Measurements from ENCODE around the gene UNC13B.
"Not testable (repeated sequence)": the region's sequence is repeated elsewhere in the genome, so short reads cannot be mapped to it uniquely, and the experiment has no call there.

UNC13B gene

DNA sequence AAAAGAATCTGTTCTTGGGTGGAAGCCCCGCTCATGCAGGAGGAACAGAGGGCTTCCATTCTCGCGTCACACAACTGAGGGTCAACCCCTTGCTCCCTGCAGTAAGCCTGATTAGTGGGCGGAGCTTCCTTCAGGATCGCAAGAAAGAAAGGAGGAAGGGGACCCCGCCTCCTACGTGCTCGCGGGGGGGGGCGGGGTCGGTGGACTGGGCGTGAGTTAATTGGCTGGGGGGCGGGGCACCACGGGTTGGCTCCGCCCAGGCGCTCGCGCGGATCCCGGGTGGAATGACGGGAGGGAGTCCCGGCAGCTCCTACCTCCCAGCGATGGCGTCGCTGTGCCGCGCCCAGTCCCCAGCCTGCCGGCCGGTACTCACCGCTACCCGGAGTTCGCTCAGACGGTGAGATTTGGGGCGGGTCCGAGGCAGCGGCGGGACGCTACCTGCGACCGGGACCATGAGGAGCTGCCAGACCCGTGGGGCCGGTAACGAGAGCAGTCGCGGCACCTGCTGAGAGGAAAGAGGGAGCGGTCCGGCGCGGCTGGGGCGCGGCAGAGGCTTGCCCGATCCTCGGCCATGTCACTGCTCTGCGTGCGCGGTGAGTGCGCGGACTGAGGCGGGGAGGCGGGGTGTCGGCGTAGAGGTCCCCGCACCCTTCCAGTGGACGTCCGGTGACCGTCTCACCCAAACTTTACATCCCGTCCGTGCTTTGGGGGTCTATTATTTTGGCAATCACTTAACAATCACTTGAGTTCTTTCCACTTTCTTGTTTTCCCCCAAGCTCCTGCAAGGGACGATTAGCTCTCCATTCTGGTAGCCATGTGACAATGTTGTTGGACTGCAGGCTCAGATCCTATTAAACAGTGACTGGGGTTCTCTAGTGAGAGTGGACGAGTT is at the start of gene UNC13B:
Gene UNC13B (plus strand): TSS at position 297 of the 892 bp plus-strand sequence. CDS start 275 bp downstream, at position 572.
- DNase-seq, result peak; percentile 46 to 77 (median 66)

DNA sequence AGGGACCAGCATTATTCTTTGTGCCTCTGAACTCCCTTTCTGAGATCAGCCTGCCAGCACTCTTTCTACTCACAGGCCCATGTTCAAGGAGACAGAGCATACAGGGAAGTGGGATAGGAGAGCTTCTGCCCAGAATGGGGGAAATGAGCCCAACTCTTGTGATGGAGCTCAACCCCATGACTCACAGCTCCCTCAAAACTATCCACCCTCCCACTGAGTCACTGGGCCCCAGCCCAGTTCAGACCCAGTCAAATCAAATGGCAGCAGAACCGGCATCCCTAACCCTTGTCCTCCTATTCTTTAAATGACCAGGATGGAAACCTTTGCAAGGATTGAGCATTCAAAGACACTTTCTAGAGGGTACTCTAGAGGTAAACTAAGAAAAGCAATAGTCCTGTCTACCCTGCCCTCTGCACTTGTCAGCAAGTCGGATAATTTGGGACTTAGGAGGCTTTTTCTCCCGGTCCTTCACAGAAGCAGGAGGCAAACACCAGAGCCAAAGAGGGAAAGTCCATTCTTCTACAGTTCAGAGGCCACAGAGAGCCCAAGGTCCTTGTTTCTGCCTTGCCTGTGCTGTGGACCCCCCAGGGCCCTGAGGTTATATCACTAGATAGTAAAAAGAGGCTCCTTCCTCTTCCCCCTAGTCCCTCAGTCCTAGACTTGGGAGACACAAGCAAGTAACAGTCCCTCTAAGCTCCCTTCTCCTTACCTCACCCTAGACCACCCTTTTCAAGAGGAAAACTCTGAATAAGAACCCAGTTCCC is 49.4 kb upstream of the UNC13B start:
- no peak for DNase-seq

DNA sequence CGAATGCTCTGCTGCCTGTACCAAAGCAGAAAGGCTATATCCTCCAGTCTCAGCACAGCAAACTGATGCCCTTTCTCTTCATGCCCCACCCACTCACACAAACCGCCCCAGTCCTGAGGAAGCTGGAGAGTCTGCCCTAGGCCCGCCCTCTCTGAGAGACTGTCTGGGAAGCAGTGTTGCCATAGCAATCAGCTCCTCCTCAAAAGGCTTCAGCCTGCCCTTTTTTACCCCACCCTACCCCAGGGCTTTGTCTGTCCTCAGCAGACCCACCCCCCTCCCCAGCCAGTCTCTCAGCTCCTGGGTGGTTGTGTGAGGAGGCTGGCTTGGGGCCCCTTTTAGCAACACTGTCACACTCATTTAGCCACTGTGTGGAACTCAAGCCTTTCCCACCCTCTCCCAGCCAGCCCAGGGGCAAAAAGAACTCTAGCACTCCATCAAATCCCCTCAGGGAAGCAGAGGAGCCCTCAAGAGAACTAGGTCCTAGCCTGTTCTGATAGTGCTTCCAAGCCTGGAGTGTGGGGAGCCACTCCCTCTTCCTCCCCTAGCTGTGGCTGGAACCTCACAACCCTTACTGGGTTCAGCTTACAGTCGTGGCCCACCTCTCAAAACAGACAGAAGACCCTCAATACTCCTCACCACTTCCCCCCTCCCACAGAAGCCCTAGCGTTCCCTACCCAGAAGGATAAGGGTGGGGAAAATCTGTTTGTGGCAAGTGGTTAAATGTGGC is 47.5 kb upstream of the UNC13B start:
- DNase-seq, result peak; percentile 25 to 73 (median 43)

DNA sequence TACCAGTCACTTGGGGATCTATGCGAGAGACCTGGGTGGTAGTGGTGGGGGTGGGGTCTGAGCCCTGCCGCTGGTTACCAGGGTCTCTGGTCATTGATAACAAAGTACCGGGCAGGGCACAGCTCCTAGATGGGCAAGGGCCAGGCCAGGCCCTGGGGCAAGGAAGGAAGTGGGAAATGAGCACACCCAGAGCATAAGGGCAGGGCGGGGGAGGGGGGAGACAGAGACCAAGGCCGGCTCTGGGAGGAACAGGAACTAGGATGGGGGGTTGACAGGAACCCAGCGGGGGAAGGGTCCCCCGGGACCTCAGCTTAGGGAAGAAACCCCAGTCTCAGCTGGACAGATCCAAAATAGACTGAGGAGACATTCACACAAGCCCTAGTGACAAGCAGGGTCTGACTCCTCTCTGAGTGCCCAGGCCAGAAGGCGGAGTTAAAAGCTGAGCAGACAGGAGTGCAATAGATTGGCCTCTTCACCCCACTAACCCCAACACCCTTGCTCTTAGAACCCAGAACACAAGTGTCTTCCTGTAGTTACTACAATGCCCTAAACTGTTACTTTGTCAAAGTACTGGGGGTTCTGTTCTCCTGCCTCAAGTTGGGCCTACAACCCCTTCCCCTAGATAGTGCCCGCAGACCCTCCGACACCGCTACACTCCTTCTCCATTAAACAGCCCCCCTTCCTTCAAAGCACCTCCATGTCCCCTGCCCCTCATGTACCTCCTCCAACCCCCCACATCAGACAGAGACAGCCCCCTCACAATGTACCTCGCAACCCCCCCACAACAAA is 46.8 kb upstream of the UNC13B start:
- DNase-seq, result peak in 4 of 6 experiments; percentile 7 to 29 (median 17)

DNA sequence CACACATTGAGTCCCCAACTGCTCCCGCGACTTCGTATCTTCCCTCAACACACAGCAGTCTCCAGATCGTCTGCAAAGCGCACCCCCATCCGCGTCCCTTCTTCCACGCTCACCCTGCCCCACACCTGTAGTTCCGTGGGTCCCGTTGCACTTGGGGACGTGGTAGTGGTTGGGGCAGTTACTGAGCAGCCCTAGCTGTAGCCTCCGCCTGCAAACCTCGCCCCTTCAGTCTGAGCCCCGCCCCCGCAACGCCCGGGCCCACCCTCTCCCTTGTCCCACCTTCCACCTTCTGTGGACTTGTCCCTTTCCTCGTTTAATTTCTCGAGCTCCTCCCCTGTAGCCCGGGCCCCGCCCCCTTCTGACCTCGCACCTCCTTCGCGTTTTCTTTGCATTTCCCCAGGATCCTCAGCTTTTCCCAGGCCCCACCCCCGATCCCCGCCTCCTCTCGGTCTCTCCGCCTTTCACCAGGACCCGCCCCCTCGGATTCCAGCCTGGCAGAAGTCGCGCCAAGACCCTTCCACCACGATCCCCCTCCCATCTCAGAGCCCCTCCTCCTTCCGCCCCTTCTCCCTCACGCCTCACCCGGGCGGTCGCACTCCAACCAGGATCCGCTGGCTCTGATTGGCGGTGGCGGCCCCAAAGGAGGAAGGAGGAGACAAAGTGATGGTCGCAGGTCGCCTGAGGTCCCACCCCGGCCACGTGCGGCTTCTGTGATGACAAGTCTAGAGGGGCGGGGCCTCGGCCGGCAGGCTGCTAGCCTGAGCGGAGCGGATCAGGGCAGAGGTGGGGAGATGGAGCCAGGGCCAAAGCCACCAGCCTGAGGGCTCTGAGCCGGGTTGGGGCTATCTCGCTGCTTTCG is 45.9 kb upstream of the UNC13B start, which contains the start of gene ATOSB:
Gene ATOSB (minus strand): TSS at position 183 of the 859 bp plus-strand sequence. CDS start 7,588 bp downstream, outside the sequence.
- peak; percentile 75 to 95 (median 84) for DNase-seq

DNA sequence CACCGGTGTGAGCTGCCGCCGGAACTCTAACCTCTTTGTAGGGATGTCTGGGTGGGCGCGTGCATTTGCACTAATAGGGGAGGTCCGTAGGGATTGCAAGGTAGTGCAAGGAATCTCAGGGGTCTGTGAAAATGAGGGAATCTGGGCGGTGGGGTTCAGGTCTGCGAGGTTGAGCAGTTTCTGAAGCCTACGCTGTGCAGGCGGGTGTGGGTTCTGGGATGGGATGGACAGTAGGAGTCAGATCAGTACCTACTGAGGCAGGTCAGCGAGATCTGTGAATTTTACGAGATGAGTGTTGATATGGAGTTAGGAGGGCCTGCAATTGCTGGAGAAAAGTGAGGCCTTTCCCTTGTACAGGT is 45.3 kb upstream of the UNC13B start:
- no peak for DNase-seq

DNA sequence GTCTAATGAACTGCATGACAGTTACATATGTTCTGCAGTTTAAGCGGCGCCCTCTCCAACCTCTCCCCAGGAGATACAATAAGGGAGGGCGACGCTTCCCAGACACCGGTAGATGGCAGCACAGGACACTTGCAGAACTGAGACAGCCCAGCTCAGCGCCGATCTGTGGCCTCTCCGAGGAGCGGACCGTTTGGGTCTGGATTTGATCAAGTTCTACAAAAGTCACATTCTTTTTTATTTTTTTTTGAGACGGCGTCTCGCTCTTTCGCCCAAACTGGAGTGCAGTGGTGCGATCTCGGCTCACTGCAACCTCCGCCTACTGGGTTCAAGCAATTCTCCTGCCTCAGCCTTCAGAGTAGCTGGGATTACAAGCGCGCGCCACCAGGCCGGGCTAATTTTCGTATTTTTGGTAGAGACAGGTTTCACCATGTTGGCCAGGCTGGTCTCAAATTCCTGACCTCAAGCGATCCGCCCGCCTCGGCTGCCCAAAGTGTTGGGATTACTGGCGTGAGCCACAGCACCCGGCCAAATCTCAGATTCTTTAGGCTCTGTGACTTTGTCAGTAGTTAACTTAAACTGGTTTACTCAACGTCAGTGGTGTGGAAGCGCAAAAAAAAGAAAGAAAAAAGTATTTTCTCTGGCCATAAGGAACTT is 44.8 kb upstream of the UNC13B start:
- peak; percentile 68 to 90 (median 85) for DNase-seq

DNA sequence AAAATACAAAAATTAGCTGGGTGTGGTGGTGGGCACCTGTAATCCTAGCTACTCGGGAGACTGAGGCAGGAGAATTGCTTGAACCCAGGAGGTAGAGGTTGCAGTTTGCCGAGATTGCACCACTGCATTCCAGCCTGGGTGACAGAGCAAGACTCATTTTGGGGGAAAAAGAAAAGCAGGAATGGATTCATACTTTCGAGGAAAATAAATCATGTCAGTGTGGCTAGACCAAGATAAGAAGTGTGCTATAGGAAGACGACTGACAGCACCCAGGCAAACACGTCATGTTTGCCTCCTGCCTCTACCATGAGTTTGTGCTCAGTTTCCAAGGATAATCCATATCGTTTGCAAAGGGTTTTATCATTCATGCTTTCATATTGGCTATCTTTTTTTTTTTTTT is 26.9 kb upstream of the UNC13B start:
- no peak for DNase-seq

DNA sequence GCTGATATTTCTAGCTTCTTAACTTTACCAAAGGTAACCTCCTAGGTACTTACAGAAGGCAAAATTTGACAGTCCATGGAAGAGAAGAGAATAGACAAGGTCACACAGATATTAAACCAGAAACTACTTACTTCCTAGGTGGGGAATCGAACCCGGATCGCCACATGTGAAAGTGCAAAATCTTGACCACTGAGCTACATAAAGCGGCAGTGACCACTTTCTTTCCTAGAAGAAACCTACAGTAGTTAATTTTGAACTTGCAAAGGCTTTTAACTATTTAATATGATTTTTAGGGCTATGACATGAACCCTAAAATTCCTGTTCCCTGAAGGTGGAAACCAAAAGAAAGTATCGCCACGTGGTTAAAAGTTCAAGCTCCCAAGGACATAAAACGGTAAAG is 25.8 kb upstream of the UNC13B start:
- DNase-seq, result no peak

DNA sequence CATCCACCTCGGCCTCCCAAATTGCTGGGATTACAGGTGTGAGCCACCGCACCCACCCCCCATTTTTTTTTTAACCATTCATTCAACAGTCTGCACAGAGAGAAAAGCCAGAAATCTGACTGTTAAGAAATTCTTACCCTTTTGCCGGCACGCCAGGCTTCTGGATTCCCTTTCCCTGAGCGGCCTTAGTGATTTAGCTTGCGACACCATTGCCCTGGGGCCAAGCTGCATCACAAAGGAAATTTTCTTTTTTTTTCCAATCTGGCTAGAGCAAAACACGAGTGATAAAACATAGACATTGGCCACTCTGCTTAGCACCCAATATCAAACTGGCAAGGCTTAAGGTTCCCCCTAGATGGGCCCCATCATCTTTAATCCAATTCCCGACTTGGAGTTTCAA is 24.9 kb upstream of the UNC13B start:
- no peak for DNase-seq

DNA sequence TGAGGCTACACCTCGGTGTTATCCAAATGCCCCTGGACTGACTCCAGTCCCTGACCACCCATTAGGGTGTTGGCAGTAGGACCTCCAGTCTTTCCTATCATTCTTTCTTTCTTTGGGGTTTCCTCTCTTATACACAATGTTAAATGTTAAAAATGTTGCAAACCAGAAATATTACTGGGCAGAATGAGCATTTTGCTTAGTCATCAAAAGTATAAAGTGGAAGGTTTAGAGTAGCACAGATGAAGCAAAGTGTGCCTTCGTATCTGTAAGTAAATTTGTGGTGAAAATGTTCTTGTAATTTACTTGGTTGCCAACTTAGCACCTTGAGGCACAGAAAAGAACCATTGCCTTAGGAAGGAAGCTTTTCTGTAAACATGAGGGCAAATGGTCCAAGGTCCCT is 21.7 kb upstream of the UNC13B start:
- no peak for DNase-seq

DNA sequence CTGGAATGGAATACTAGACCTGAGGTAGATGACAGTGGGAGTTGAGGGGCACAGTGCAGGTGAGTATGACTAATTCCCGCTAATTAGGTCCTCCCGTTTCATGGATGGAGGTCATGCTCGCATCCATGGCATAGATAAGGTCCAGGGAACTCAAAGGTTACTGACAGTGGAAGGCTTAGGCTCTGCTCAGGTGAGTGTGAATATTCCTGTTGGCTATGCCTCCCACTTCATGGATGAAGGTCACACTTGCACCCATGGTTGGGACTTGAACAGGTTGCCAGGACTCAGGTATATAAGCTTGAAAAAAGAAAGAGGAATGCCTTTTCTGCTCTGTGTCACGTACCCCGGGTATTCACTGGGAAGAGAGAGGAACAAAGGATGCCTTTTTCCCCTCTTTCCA is 19.8 kb upstream of the UNC13B start:
- no peak for DNase-seq

DNA sequence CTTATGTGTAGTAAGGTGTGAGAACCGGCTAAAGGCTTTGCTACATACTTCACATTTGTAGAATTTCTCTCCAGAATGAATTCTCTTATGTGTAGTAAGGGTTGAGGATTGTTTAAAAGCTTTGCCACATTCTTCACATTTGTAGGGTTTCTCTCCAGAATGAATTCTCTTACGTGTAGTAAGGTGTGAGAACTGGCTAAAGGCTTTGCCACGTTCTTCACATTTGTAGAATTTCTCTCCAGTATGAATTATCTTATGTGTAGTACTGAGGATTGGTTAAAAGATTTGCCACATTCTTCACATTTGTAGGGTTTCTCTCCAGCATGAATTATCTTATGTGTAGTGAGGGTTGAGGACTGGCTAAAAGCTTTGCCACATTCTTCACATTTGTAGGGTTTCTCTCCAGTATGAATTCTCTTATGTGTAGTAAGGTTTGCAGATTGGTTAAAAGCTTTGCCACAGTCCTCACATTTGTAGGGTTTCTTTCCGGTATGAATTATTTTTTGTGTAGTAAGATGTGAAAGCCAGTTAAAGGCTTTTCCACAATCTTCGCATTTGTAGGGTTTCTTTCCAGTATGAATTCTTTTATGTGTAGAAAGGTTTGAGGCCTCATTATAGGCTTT is 13.8 kb upstream of the UNC13B start:
- DNase-seq, result not testable (repeated sequence)

DNA sequence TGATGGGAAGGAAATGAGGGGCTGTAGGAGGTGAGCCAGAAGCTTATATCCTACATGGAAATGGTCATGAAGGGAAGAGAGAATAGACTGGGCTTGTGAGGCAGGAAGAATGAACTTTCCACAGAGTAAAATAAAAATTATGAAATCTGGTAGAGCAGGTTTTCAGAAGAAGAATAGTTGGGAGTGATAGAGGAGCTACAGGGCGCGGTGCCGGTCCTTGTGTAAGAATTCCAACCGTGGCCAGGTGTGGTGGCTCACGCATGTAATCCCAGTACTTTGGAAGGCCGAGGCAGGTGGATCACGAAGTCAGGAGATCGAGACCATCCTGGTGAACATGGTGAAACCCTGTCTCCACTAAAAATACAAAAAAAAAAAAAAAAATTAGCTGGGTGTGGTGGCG is 8.9 kb upstream of the UNC13B start:
- DNase-seq, result no peak

DNA sequence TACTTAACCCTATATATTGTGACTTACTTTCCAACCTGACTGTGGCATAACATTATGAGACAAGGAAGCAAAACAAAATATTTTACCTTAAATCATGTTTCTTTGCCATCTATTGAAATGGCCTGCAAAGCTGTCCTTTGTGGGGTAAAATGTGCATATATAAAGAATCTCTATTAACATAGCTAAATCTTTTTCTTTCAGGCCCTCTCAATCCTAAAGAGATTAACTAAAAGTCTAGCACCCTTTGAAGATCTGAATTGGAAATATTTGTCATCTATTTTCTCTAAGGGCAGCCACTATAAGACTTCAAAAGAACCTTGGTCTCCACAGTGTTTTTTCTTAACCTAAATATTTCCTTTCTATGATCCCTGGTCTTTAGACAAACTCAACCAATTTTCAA is 5.0 kb upstream of the UNC13B start:
- no peak for DNase-seq

DNA sequence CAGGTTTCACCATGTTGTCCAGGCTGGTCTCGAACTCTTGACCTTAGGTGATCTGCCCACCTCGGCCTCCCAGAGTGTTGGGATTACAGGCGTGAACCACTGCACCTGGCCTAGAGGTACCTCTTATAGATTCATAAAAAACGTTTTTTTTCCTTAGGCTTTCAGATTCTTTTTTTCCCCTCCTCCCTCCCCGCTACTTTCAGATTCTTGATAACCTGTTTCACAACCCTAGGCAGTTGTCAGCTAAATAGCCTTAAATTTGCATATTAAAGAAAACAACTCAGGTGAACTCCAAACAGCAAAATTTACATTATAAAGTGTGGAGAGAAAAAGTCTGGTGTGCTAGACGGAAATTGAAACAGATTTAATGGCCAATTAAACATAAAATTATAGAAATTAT is 4.0 kb upstream of the UNC13B start:
- not testable (repeated sequence) for DNase-seq

DNA sequence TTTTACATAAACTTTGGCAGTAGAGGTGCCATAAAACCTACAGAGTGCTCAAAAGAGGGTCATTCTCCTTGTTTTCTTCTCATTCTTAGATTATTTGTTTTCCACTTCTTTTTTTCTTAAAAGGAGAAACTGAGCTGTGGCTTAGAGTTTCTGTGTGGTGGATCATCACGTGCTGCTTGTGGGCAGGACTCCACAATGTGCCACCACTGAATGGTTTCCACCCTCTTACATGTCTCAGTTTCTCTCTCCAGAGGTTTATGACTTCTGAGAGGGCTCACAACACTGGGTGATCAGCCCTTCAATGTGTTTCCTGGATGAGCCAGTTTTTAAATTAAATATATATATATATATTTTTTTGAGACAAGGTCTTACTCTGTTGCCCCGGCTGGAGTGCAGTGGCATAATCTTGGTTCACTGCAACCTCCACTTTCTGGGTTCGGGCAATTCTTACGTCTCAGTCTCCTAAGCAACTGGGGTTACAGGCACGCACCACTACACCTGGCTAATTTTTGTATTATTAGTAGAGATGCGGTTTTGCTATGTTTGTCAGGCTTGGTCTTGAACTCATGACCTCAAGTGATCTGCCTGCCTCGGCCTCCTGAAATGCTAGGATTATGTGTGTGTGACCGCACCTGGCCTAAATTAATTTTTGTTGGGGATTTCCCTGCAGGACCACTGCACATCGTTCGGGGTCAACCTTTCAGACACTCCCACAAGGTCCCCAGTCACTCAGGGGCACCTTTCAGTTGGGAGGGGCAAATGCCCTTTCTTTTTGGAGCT is 3.1 kb upstream of the UNC13B start:
- DNase-seq, result no peak

DNA sequence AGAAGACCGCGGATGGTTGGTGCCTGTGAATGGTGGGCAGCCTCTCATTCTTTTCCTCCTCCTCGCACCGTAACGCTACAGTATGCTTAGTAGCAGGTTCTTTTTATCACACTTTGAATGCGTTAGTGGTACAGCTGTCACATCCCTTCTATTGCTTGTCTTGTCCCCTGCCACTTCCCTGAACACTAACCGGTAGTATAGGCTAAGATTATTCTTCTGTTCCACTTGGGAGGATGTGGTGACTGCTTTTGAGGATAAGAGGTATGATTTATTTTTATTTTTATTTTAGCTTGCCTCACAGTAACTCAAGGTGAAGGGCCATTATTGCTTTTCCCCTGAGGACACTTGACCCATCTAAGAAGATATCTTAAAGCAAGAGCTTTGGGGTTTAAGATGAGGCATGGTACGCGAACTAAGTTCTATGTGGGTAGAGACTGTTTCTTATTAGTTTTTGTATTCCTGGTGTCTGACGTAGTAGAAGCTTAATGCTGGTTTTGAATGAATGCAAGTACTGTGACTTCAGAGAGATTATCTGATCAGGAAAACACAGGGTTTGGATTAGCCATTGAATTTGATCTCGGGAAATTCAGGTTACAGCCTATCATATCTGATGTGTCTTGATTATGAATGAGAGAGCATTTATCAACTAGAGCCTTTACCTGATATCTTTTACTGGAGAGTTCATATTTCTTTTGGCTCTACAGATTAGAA is 951 bp downstream of the UNC13B start:
- DNase-seq, result peak in 3 of 6 experiments; percentile 5 to 26 (median 18)

DNA sequence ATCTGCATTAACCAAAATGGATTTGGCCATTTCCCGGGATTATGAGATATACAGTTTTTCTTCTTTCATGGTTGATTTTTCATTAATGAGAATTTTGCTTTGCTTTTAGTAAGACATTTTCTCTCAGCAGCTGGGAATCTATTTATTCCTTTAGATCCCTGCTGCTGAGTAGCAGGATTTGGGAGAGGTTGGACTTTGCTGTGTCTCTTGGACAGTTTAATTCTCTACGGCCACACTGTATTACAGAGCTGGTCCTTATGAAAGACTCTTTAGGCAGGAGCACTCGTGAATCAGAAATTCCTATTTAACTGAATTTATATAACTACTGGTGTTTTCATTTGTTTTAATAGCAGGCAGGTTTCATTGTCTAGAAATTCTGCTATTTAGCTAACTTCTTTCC is 1.6 kb downstream of the UNC13B start:
- no peak for DNase-seq

Measured in stimulated activated naive CD4-positive, alpha-beta T cell (primary cell).